ENCODE data around the gene MCRS1. TPM values are rescaled to one million over a fixed set of nuclear protein-coding genes. Genes with fewer than 3 reads are reported as not detected.
A peak's percentile ranks its signal among the peaks of the same experiment; 100 is the strongest.

Gene MCRS1
- total and polyA plus RNA-seq, 10 of the 15 experiments (the other 5 are each of a cell fraction or from before 2014, with no cell fraction given) = 34.3 to 82.8 (median 57.6) TPM

DNA sequence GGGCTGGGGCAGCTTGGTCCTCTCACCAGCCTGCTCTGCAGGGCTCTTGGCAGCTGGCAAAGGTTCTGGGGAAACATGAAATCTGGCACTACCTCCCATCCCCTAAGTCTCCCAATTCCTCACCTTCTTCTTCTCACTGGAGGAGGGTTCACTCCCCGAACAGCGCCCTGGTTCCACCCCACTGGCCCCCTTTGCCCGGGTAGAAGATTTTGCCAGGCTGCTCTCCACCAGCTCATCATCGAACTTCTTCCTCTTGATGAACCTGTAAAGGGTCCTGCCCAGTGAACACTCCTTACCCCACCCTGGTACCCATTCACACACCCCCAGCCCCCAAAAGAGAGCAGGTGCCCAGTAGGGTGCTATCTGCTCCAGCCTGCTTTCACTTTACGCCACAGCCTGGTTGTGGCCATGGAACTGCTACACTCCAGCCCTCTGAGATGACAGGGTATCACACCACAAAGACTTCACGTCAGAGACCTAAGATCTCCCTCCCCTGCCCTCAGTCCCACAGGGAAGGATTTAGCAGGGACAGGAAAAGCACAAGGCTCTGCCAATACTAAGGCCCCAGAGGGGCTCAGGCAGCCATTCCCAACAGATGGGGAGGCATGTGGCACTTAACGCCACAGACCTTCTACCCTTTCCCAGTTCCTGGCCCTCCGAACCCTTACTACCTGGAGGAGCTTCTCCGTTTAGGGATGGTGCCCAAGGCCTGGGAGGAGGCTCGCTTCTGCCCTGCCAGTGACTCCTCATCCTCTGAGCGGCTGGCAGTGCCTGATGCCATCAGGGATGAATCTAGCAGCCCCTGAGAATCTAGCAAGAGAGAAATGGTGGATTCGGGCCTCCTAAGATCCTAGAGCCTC is 2.3 kb downstream of the MCRS1 start:
- POLR2A ChIA-PET = interaction anchor here (0.5 to 0.7 kb wide), 2 partner anchors 99 to 241 kb away, joined by 3 read pairs; no protein-coding TSS in a partner anchor
- H3K4me1 ChIP-seq (ENCODE audit: control insufficient read depth, insufficient read depth, low read length) = peaks cover 8% of the 10 kb centered on the region
- no peak for FAIRE-seq
- no peak overlapping the region for H2AFZ ChIP-seq (ENCODE audit: control insufficient read depth, low read depth, low read length)
- BruUV-seq (replicated peaks) = no TSS peak
- no peaks in the 10 kb centered on the region for H3K9me3 ChIP-seq (replicated peaks; ENCODE audit: control insufficient read depth, insufficient read depth, low read length)
- peaks cover 33% of the 10 kb centered on the region for H3K79me2 ChIP-seq (ENCODE audit: control insufficient read depth, insufficient read depth, low read length)
- H3K4me3 ChIP-seq = no peak overlapping the region
- SMC1A ChIA-PET (ENCODE audit: uncharacterized antibody, unreplicated experiment) = no interaction called here
- no peak overlapping the region for H3K27ac ChIP-seq (ENCODE audit: control insufficient read depth, insufficient read depth)
- in situ Hi-C loops (cut with MboI) = no loop called here
- peaks cover 11 to 22% of the 10 kb centered on the region in 2 experiments; a peak in 3 of 4 replicates for H3K36me3 ChIP-seq (ENCODE audit: control insufficient read depth in 2 of 2, insufficient read depth in 2 of 2, low read length in 1 of 2)
- H4K20me1 ChIP-seq (ENCODE audit: control insufficient read depth, insufficient read depth) = no peaks in the 10 kb centered on the region
- whole genome bisulfite sequencing (ENCODE audit: insufficient coverage, insufficient replicate concordance, low lambda C conversion rate, missing lambda C conversion rate) = 96% methylated on average over 12 of the region's 12 CpGs
- RAD21 ChIA-PET (ENCODE audit: unreplicated experiment) = no interaction called here
- peak overlapping the region; percentile 31; the same call in 1 of the 2 replicates for H3K4me2 ChIP-seq (ENCODE audit: control insufficient read depth, insufficient read depth)
- no peak for DNase-seq (ENCODE audit: low read depth, low spot score)
- ATAC-seq = no peak
- intact Hi-C loops (cut with micrococcal nuclease; ENCODE audit: unreplicated experiment) = loop anchor here (5.0 kb wide), 1 partner anchor 142 kb away; the partner anchor contains the start of gene FMNL3
- no peak overlapping the region for H3K9ac ChIP-seq (ENCODE audit: control insufficient read depth, insufficient read depth, low read length)
- CTCF ChIA-PET = interaction anchor here (1.3 to 2.6 kb wide), 3 partner anchors 11 to 208 kb away, joined by 4 to 15 read pairs (median 10); no protein-coding TSS in a partner anchor
- no peaks in the 10 kb centered on the region for H3K27me3 ChIP-seq (replicated peaks in 1 of 2; ENCODE audit: control insufficient read depth in 2 of 2, insufficient read depth in 2 of 2, low read length in 1 of 2)
- TF ChIP-seq, protein P1, sequence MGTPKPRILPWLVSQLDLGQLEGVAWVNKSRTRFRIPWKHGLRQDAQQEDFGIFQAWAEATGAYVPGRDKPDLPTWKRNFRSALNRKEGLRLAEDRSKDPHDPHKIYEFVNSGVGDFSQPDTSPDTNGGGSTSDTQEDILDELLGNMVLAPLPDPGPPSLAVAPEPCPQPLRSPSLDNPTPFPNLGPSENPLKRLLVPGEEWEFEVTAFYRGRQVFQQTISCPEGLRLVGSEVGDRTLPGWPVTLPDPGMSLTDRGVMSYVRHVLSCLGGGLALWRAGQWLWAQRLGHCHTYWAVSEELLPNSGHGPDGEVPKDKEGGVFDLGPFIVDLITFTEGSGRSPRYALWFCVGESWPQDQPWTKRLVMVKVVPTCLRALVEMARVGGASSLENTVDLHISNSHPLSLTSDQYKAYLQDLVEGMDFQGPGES (IDR thresholded peaks at IDR 0.05) = no peak
- TF ChIP-seq, protein P2, sequence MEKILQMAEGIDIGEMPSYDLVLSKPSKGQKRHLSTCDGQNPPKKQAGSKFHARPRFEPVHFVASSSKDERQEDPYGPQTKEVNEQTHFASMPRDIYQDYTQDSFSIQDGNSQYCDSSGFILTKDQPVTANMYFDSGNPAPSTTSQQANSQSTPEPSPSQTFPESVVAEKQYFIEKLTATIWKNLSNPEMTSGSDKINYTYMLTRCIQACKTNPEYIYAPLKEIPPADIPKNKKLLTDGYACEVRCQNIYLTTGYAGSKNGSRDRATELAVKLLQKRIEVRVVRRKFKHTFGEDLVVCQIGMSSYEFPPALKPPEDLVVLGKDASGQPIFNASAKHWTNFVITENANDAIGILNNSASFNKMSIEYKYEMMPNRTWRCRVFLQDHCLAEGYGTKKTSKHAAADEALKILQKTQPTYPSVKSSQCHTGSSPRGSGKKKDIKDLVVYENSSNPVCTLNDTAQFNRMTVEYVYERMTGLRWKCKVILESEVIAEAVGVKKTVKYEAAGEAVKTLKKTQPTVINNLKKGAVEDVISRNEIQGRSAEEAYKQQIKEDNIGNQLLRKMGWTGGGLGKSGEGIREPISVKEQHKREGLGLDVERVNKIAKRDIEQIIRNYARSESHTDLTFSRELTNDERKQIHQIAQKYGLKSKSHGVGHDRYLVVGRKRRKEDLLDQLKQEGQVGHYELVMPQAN (conservative IDR thresholded peaks at IDR 0.05) = no peak
- TF ChIP-seq RCOR1 (conservative IDR thresholded peaks at IDR 0.05; ENCODE audit: low read depth, low read length) (no peak), YBX1 (IDR thresholded peaks at IDR 0.05) (no peak), RAD21 (IDR thresholded peaks at IDR 0.05; ENCODE audit: insufficient read depth, low read depth, low read length) (no peak), SUZ12 (IDR thresholded peaks at IDR 0.05; ENCODE audit: unreplicated experiment) (no peak), TAF1 (IDR thresholded peaks at IDR 0.05; ENCODE audit: borderline replicate concordance, low read depth, low read length) (no peak)
- TF ChIP-seq, protein P3, sequence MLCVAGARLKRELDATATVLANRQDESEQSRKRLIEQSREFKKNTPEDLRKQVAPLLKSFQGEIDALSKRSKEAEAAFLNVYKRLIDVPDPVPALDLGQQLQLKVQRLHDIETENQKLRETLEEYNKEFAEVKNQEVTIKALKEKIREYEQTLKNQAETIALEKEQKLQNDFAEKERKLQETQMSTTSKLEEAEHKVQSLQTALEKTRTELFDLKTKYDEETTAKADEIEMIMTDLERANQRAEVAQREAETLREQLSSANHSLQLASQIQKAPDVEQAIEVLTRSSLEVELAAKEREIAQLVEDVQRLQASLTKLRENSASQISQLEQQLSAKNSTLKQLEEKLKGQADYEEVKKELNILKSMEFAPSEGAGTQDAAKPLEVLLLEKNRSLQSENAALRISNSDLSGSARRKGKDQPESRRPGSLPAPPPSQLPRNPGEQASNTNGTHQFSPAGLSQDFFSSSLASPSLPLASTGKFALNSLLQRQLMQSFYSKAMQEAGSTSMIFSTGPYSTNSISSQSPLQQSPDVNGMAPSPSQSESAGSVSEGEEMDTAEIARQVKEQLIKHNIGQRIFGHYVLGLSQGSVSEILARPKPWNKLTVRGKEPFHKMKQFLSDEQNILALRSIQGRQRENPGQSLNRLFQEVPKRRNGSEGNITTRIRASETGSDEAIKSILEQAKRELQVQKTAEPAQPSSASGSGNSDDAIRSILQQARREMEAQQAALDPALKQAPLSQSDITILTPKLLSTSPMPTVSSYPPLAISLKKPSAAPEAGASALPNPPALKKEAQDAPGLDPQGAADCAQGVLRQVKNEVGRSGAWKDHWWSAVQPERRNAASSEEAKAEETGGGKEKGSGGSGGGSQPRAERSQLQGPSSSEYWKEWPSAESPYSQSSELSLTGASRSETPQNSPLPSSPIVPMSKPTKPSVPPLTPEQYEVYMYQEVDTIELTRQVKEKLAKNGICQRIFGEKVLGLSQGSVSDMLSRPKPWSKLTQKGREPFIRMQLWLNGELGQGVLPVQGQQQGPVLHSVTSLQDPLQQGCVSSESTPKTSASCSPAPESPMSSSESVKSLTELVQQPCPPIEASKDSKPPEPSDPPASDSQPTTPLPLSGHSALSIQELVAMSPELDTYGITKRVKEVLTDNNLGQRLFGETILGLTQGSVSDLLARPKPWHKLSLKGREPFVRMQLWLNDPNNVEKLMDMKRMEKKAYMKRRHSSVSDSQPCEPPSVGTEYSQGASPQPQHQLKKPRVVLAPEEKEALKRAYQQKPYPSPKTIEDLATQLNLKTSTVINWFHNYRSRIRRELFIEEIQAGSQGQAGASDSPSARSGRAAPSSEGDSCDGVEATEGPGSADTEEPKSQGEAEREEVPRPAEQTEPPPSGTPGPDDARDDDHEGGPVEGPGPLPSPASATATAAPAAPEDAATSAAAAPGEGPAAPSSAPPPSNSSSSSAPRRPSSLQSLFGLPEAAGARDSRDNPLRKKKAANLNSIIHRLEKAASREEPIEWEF (IDR thresholded peaks at IDR 0.05; ENCODE audit: insufficient replicate concordance, low read depth, low read length) = no peak
- TF ChIP-seq, protein P4, sequence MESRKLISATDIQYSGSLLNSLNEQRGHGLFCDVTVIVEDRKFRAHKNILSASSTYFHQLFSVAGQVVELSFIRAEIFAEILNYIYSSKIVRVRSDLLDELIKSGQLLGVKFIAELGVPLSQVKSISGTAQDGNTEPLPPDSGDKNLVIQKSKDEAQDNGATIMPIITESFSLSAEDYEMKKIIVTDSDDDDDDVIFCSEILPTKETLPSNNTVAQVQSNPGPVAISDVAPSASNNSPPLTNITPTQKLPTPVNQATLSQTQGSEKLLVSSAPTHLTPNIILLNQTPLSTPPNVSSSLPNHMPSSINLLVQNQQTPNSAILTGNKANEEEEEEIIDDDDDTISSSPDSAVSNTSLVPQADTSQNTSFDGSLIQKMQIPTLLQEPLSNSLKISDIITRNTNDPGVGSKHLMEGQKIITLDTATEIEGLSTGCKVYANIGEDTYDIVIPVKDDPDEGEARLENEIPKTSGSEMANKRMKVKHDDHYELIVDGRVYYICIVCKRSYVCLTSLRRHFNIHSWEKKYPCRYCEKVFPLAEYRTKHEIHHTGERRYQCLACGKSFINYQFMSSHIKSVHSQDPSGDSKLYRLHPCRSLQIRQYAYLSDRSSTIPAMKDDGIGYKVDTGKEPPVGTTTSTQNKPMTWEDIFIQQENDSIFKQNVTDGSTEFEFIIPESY (IDR thresholded peaks at IDR 0.05) = no peak

Measured in GM12878 (cell line).